ENCODE measurements around the gene MCL1.

The MCL1 gene

DNA sequence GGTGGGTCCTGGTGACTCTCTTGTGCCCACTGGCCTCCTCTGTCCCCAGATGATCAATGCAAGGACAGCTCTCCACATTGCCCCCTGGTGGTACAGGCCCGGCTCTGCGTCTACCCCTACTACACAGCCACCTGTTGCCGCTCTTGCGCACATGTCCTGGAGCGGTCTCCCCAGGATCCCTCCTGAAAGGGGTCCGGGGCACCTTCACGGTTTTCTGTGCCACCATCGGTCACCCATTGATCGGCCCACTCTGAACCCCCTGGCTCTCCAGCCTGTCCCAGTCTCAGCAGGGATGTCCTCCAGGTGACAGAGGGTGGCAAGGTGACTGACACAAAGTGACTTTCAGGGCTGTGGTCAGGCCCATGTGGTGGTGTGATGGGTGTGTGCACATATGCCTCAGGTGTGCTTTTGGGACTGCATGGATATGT is 19.4 kb downstream of the MCL1 start:
- H3K9me3 ChIP-seq (ENCODE audit: control insufficient read depth, insufficient read depth, low read length), result no peaks in the 10 kb centered on the region
- peaks cover 36% of the 10 kb centered on the region for H3K4me1 ChIP-seq (ENCODE audit: control insufficient read depth, insufficient read depth, low read length)
- no peak overlapping the region for H3K9ac ChIP-seq (ENCODE audit: low read depth, low read length)
- 0 out of 2 replicates have a peak, but pooled peaks cover 3% of the 10 kb centered on the region for H3K36me3 ChIP-seq (ENCODE audit: control insufficient read depth, insufficient read depth, low read length)
- H3K27me3 ChIP-seq (ENCODE audit: control insufficient read depth, insufficient read depth, low read length), result no peaks in the 10 kb centered on the region
- no peak overlapping the region for H3K27ac ChIP-seq (ENCODE audit: low read depth, low read length)
- H3K4me3 ChIP-seq (ENCODE audit: low read depth, low read length), result no peak overlapping the region

DNA sequence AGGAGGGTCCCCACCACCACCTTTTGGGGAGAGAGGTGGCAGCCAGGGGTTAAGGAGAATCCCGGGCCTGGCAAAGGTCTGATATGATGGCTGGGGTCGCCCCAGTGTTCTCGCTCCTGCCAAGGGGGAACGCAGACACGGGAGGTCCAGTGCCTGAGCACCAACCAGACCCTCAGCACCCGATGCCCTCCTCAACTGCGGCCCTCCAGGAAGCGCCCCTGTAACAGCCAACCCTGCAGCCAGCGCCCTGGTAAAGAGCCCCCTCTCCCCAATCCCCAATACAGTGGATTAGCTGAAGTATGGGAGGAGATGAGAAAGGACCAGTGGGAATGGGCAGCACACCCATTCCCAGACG is 19.8 kb downstream of the MCL1 start:
- H3K4me1 ChIP-seq (ENCODE audit: control insufficient read depth, insufficient read depth, low read length), result peaks cover 36% of the 10 kb centered on the region
- no peak overlapping the region for H3K4me3 ChIP-seq (ENCODE audit: low read depth, low read length)
- H3K27me3 ChIP-seq (ENCODE audit: control insufficient read depth, insufficient read depth, low read length), result no peaks in the 10 kb centered on the region
- no peak overlapping the region for H3K27ac ChIP-seq (ENCODE audit: low read depth, low read length)
- no peaks in the 10 kb centered on the region for H3K9me3 ChIP-seq (ENCODE audit: control insufficient read depth, insufficient read depth, low read length)
- 0 out of 2 replicates have a peak, but pooled peaks cover 3% of the 10 kb centered on the region for H3K36me3 ChIP-seq (ENCODE audit: control insufficient read depth, insufficient read depth, low read length)
- no peak overlapping the region for H3K9ac ChIP-seq (ENCODE audit: low read depth, low read length)

DNA sequence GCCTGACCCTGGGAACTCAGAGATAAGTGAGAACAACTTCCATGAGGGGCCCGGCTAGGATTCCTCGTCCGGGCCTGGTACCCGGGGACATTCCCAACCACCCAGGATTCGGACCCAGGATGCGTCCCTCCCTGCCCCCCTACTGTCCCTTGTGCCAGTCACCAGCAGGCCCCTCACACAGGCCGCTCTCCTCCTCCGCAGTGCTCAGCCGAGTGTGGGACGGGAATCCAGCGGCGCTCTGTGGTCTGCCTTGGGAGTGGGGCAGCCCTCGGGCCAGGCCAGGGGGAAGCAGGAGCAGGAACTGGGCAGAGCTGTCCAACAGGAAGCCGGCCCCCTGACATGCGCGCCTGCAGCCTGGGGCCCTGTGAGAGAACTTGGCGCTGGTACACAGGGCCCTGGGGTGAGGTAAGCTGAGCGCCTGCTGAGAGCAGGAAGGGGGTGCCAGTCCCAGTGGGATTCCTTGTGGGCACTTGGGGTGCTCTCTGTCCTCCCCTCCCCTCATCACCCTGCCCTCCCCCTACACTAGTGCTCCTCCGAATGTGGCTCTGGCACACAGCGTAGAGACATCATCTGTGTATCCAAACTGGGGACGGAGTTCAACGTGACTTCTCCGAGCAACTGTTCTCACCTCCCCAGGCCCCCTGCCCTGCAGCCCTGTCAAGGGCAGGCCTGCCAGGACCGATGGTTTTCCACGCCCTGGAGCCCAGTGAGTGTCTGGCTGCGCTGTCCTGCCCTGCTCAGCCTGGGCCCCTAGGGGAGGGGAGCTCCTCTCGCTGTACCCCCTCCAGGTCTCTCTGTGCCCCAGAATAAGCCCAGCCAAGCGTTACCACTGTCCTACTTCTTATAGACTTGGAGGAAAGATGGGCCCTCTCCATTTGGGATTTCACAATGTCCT is 20.4 kb downstream of the MCL1 start:
- 0 out of 2 replicates have a peak, but pooled peaks cover 3% of the 10 kb centered on the region for H3K36me3 ChIP-seq (ENCODE audit: control insufficient read depth, insufficient read depth, low read length)
- peaks cover 34% of the 10 kb centered on the region for H3K4me1 ChIP-seq (ENCODE audit: control insufficient read depth, insufficient read depth, low read length)
- H3K9ac ChIP-seq (ENCODE audit: low read depth, low read length), result no peak overlapping the region
- H3K27ac ChIP-seq (ENCODE audit: low read depth, low read length), result no peak overlapping the region
- H3K27me3 ChIP-seq (ENCODE audit: control insufficient read depth, insufficient read depth, low read length), result no peaks in the 10 kb centered on the region
- H3K4me3 ChIP-seq (ENCODE audit: low read depth, low read length), result no peak overlapping the region
- no peaks in the 10 kb centered on the region for H3K9me3 ChIP-seq (ENCODE audit: control insufficient read depth, insufficient read depth, low read length)

DNA sequence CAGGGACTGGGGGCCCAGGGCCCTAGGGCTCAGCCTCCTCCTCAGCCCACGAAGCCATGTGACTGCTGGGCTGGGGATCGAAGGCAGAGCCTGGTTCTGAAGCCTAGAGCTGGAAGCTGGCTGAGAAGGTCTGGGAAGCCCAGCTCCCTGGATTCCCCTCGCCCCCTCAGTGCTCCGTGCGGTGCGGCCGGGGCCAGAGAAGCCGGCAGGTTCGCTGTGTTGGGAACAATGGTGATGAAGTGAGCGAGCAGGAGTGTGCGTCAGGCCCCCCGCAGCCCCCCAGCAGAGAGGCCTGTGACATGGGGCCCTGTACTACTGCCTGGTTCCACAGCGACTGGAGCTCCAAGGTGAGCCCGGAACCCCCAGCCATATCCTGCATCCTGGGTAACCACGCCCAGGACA is 21.1 kb downstream of the MCL1 start:
- no peak overlapping the region for H3K4me3 ChIP-seq (ENCODE audit: low read depth, low read length)
- H3K9me3 ChIP-seq (ENCODE audit: control insufficient read depth, insufficient read depth, low read length), result no peaks in the 10 kb centered on the region
- H3K27me3 ChIP-seq (ENCODE audit: control insufficient read depth, insufficient read depth, low read length), result no peaks in the 10 kb centered on the region
- H3K36me3 ChIP-seq (ENCODE audit: control insufficient read depth, insufficient read depth, low read length), result 0 out of 2 replicates have a peak, but pooled peaks cover 3% of the 10 kb centered on the region
- H3K9ac ChIP-seq (ENCODE audit: low read depth, low read length), result no peak overlapping the region
- H3K4me1 ChIP-seq (ENCODE audit: control insufficient read depth, insufficient read depth, low read length), result peaks cover 27% of the 10 kb centered on the region
- no peak overlapping the region for H3K27ac ChIP-seq (ENCODE audit: low read depth, low read length)

DNA sequence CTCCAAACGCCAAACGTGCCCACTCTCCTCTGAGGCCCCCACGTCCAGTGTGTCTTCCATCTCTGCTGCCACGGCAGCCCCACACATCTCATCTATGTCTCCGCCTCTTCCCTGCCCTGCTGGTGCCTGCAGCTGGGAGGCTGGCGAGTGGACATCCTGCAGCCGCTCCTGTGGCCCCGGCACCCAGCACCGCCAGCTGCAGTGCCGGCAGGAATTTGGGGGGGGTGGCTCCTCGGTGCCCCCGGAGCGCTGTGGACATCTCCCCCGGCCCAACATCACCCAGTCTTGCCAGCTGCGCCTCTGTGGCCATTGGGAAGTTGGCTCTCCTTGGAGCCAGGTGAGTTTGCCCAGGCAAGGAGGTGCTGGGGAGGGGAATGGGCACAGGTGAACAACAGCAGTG is 21.6 kb downstream of the MCL1 start:
- H3K27ac ChIP-seq (ENCODE audit: low read depth, low read length), result no peak overlapping the region
- no peaks in the 10 kb centered on the region for H3K9me3 ChIP-seq (ENCODE audit: control insufficient read depth, insufficient read depth, low read length)
- no peak overlapping the region for H3K9ac ChIP-seq (ENCODE audit: low read depth, low read length)
- H3K27me3 ChIP-seq (ENCODE audit: control insufficient read depth, insufficient read depth, low read length), result no peaks in the 10 kb centered on the region
- peaks cover 22% of the 10 kb centered on the region for H3K4me1 ChIP-seq (ENCODE audit: control insufficient read depth, insufficient read depth, low read length)
- 0 out of 2 replicates have a peak, but pooled peaks cover 3% of the 10 kb centered on the region for H3K36me3 ChIP-seq (ENCODE audit: control insufficient read depth, insufficient read depth, low read length)
- no peak overlapping the region for H3K4me3 ChIP-seq (ENCODE audit: low read depth, low read length)

DNA sequence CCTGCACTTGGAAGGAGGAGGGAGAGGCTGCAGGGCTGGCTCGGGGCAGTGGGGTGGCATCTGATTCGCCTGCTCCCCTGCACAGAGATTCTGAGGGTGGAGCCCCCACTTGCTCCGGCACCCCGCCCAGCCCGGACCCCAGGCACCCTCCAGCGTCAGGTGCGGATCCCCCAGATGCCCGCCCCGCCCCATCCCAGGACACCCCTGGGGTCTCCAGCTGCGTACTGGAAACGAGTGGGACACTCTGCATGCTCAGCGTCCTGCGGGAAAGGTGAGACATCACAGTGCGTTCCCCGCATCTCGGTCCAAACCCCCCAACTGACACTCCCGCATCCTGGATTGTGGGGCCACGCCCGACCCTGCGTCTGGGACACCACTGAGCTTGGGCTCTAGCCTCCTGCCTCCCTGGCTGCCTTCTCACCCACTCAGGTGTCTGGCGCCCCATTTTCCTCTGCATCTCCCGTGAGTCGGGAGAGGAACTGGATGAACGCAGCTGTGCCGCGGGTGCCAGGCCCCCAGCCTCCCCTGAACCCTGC is 22.3 kb downstream of the MCL1 start:
- no peak overlapping the region for H3K9ac ChIP-seq (ENCODE audit: low read depth, low read length)
- H3K27me3 ChIP-seq (ENCODE audit: control insufficient read depth, insufficient read depth, low read length), result no peaks in the 10 kb centered on the region
- H3K4me3 ChIP-seq (ENCODE audit: low read depth, low read length), result no peak overlapping the region
- H3K27ac ChIP-seq (ENCODE audit: low read depth, low read length), result no peak overlapping the region
- no peaks in the 10 kb centered on the region for H3K9me3 ChIP-seq (ENCODE audit: control insufficient read depth, insufficient read depth, low read length)
- H3K36me3 ChIP-seq (ENCODE audit: control insufficient read depth, insufficient read depth, low read length), result 0 out of 2 replicates have a peak, but pooled peaks cover 3% of the 10 kb centered on the region
- H3K4me1 ChIP-seq (ENCODE audit: control insufficient read depth, insufficient read depth, low read length), result peaks cover 20% of the 10 kb centered on the region

DNA sequence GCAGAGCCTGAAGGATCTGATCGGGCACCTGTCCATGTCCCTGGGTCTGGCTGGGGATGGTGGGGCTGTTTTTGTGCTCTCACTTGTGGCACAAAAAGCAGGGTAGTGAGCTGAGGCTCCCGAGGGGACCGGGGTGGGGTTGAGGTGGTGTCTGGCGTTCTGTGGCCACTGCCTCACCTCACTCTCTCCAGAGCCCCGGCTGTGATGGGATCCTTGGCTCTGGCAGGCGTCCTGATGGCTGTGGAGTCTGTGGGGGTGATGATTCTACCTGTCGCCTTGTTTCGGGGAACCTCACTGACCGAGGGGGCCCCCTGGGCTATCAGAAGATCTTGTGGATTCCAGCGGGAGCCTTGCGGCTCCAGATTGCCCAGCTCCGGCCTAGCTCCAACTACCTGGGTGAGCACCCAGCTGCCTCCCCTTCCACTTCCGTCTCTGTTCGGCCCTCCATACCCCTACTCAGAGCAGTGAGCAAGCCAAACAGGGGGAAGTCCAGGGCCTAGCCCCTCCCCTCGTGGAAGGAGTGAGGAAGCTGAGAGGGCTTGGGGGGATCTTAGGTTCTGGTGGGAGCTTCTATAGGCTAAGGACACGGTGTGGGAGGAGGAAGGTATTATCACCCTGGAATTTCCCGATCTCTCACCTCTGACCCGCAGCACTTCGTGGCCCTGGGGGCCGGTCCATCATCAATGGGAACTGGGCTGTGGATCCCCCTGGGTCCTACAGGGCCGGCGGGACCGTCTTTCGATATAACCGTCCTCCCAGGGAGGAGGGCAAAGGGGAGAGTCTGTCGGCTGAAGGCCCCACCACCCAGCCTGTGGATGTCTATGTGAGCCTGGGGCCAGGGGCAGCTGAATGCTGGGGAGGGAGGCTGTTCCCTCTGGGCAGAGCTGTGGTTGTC is 23.2 kb downstream of the MCL1 start:
- Histone ChIP-seq H3K9ac (ENCODE audit: low read depth, low read length) (no peak overlapping the region), H3K27me3 (ENCODE audit: control insufficient read depth, insufficient read depth, low read length) (peaks cover 2% of the 10 kb centered on the region; the same call in 1 of the 2 replicates), H3K36me3 (ENCODE audit: control insufficient read depth, insufficient read depth, low read length) (0 out of 2 replicates have a peak, but pooled peaks cover 3% of the 10 kb centered on the region), H3K4me3 (ENCODE audit: low read depth, low read length) (no peak overlapping the region), H3K27ac (ENCODE audit: low read depth, low read length) (no peak overlapping the region), H3K4me1 (ENCODE audit: control insufficient read depth, insufficient read depth, low read length) (peaks cover 23% of the 10 kb centered on the region), H3K9me3 (ENCODE audit: control insufficient read depth, insufficient read depth, low read length) (no peaks in the 10 kb centered on the region)

DNA sequence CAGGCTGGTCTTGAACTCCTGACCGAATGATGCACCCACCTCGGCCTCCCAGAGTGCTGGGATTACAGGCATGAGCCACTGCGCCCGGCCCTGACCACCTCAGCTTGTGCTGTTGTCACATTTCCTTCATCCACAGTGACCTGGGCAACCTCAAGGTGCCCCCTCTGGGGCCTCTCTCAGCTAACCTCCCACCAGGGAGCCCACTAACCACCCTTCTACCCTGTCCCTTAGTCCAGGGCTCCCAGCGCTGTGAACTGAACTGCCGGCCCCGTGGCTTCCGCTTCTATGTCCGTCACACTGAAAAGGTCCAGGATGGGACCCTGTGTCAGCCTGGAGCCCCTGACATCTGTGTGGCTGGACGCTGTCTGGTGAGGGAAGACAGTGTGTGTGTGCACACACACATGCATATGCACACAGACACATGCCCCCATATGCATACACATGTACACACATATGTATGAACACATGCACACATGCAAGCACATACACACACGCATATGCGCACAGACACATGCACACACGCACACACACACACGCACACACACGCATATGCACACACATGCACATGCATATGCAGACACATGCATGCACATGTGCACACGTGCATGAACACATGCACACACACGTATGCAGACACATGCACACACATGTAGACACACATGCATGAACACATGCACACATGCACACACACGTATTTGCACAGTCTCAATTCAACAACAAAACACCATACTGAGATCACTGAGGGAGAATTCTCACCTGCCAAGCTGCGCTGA is 24.0 kb downstream of the MCL1 start:
- Histone ChIP-seq H3K36me3 (ENCODE audit: control insufficient read depth, insufficient read depth, low read length) (0 out of 2 replicates have a peak, but pooled peaks cover 3% of the 10 kb centered on the region), H3K4me3 (ENCODE audit: low read depth, low read length) (no peak overlapping the region), H3K4me1 (ENCODE audit: control insufficient read depth, insufficient read depth, low read length) (peaks cover 19% of the 10 kb centered on the region), H3K9ac (ENCODE audit: low read depth, low read length) (no peak overlapping the region), H3K27me3 (ENCODE audit: control insufficient read depth, insufficient read depth, low read length) (peaks cover 6% of the 10 kb centered on the region; the same call in 1 of the 2 replicates), H3K9me3 (ENCODE audit: control insufficient read depth, insufficient read depth, low read length) (no peaks in the 10 kb centered on the region), H3K27ac (ENCODE audit: low read depth, low read length) (no peak overlapping the region)

DNA sequence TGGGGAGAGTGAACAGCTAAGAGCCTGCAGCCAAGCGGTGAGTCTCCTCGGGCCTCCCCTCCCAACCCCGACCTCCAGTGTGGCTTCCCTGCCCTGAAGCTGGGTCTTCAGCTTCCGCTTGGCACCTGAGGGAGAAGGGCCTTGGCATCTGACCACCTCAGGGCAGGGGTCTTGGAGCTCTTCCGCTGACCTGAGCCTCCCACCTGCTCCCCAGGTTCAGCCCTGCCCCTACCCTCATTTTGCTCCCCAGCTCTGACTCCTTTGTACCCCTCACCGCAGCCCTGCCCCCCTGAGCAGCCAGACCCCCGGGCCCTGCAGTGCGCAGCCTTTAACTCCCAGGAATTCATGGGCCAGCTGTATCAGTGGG is 25.3 kb downstream of the MCL1 start:
- Histone ChIP-seq H3K9ac (ENCODE audit: low read depth, low read length) (no peak overlapping the region), H3K4me1 (ENCODE audit: control insufficient read depth, insufficient read depth, low read length) (peaks cover 15% of the 10 kb centered on the region; the same call in 1 of the 2 replicates), H3K4me3 (ENCODE audit: low read depth, low read length) (no peak overlapping the region), H3K36me3 (ENCODE audit: control insufficient read depth, insufficient read depth, low read length) (0 out of 2 replicates have a peak, but pooled peaks cover 3% of the 10 kb centered on the region), H3K27me3 (ENCODE audit: control insufficient read depth, insufficient read depth, low read length) (peaks cover 14% of the 10 kb centered on the region), H3K27ac (ENCODE audit: low read depth, low read length) (no peak overlapping the region), H3K9me3 (ENCODE audit: control insufficient read depth, insufficient read depth, low read length) (no peaks in the 10 kb centered on the region)

DNA sequence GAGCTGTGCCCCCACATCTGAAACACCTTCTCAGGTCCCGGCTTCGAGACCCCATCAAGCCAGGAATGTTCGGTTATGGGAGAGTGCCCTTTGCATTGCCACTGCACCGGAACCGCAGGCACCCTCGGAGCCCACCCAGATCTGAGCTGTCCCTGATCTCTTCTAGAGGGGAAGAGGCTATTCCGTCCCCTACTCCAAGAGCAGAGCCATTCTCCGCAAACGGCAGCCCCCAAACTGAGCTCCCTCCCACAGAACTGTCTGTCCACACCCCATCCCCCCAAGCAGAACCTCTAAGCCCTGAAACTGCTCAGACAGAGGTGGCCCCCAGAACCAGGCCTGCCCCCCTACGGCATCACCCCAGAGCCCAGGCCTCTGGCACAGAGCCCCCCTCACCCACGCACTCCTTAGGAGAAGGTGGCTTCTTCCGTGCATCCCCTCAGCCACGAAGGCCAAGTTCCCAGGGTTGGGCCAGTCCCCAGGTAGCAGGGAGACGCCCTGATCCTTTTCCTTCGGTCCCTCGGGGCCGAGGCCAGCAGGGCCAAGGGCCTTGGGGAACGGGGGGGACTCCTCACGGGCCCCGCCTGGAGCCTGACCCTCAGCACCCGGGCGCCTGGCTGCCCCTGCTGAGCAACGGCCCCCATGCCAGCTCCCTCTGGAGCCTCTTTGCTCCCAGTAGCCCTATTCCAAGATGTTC is 25.9 kb downstream of the MCL1 start:
- Histone ChIP-seq H3K36me3 (ENCODE audit: control insufficient read depth, insufficient read depth, low read length) (0 out of 2 replicates have a peak, but pooled peaks cover 3% of the 10 kb centered on the region), H3K9me3 (ENCODE audit: control insufficient read depth, insufficient read depth, low read length) (no peaks in the 10 kb centered on the region), H3K27ac (ENCODE audit: low read depth, low read length) (no peak overlapping the region), H3K4me1 (ENCODE audit: control insufficient read depth, insufficient read depth, low read length) (peaks cover 15% of the 10 kb centered on the region; the same call in 1 of the 2 replicates), H3K27me3 (ENCODE audit: control insufficient read depth, insufficient read depth, low read length) (peaks cover 18% of the 10 kb centered on the region), H3K4me3 (ENCODE audit: low read depth, low read length) (no peak overlapping the region), H3K9ac (ENCODE audit: low read depth, low read length) (no peak overlapping the region)
